Neural crest cell (in vitro differentiated cells): ENCODE results near the gene GET4. TPM values are rescaled to one million over a fixed set of nuclear protein-coding genes. Genes with fewer than 3 reads are reported as not detected.

ENCODE experiments used
- DNase-seq: peaks from one replicate; pipeline ENCODE4 v3.0.0; 2021; ENCODE audit warnings: low read depth, mixed read lengths, low spot score
- H3K27ac Mint-ChIP-seq: one replicate; pipeline ENCODE4 v1.8.0; 2021; ENCODE audit warnings: mild to moderate bottlenecking, mixed read lengths; ENCODE audit not compliant: unreplicated experiment
- H3K27me3 Mint-ChIP-seq: 2 replicates; pipeline ENCODE4 v1.8.0; 2021; ENCODE audit warnings: low read depth, mild to moderate bottlenecking, mixed read lengths
- H3K36me3 Mint-ChIP-seq: 2 replicates; pipeline ENCODE4 v1.8.0; 2021; ENCODE audit warnings: low read depth, mild to moderate bottlenecking, mixed read lengths
- H3K4me1 Mint-ChIP-seq: 2 replicates; pipeline ENCODE4 v1.8.0; 2021; ENCODE audit warnings: mixed read lengths
- H3K4me3 Mint-ChIP-seq: one replicate; pipeline ENCODE4 v1.8.0; 2021; ENCODE audit warnings: mild to moderate bottlenecking, mixed read lengths
- H3K9me3 Mint-ChIP-seq: 2 replicates; pipeline ENCODE4 v1.8.0; 2021; ENCODE audit warnings: mixed read lengths
- total RNA-seq: library from RNA; stranded (reverse); gene quantifications from 2 replicates; pipeline ENCODE4 v1.2.1, GENCODE V29; 2021
- TF ChIP-seq, protein P1 (sequence below): fragments of 200-600 bp; sonication (generic); conservative IDR thresholded peaks from 2 replicates; pipeline ENCODE4 v1.5.0; 2021; ENCODE audit warnings: antibody characterized with exemption, mild to moderate bottlenecking

Gene GET4
- total RNA-seq, 1 donor from 2014 or later = 55.2 TPM

DNA sequence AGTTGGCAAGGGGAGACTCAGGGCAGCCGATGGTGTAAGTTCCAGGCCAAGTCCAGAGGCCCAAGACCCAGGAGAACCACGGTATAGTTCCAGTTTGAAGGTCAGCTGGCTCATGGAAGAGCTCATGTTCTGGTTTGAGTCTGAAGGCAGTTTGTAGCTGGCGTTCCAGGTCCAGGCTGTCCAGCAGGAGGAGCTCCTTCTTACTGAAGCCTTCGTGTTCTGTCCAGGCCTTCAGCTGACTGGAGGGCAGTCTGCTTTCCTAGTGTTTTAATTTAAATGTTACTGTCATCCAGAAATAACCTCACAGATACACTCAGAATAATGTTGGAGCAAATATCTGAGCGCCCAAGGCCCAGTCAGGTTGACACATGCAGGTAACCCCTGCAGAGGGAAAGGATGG lies 39.9 kb upstream of the GET4 start:
- peak; percentile 14 for DNase-seq
- Mint-ChIP-seq H3K9me3 (no peaks in the 10 kb centered on the region), H3K36me3 (peaks cover 10% of the 10 kb centered on the region), H3K4me1 (peaks cover 24% of the 10 kb centered on the region), H3K27me3 (no peaks in the 10 kb centered on the region), H3K27ac (no peak overlapping the region), H3K4me3 (no peak overlapping the region)
- TF ChIP-seq, protein P1, sequence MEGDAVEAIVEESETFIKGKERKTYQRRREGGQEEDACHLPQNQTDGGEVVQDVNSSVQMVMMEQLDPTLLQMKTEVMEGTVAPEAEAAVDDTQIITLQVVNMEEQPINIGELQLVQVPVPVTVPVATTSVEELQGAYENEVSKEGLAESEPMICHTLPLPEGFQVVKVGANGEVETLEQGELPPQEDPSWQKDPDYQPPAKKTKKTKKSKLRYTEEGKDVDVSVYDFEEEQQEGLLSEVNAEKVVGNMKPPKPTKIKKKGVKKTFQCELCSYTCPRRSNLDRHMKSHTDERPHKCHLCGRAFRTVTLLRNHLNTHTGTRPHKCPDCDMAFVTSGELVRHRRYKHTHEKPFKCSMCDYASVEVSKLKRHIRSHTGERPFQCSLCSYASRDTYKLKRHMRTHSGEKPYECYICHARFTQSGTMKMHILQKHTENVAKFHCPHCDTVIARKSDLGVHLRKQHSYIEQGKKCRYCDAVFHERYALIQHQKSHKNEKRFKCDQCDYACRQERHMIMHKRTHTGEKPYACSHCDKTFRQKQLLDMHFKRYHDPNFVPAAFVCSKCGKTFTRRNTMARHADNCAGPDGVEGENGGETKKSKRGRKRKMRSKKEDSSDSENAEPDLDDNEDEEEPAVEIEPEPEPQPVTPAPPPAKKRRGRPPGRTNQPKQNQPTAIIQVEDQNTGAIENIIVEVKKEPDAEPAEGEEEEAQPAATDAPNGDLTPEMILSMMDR = peak; percentile 52

DNA sequence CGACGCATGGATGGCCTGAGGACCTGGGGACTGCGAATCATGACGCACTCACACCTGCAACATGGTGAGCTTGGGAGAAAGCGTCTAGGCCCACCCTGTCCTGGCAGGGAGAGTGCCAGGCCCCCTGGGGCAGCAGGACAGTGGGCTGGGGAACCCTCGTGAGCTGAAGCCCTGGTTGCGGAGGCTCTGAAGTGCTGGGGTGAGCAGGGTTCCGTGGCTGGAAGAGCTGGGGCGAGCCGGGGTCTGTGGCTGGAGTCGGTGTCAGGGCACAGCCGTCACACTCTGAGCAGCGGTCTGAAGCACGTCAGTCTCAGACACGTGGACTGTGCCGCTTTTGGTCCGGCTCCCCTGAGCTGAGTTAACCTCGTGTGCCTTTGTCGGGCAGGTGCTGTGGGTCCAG lies 39.4 kb upstream of the GET4 start:
- Mint-ChIP-seq H3K4me3 (no peak overlapping the region), H3K9me3 (no peaks in the 10 kb centered on the region), H3K27ac (peak overlapping the region; percentile 62), H3K36me3 (peaks cover 10% of the 10 kb centered on the region), H3K4me1 (peaks cover 21% of the 10 kb centered on the region), H3K27me3 (no peaks in the 10 kb centered on the region)
- no peak for DNase-seq
- TF ChIP-seq, protein P1 = no peak

DNA sequence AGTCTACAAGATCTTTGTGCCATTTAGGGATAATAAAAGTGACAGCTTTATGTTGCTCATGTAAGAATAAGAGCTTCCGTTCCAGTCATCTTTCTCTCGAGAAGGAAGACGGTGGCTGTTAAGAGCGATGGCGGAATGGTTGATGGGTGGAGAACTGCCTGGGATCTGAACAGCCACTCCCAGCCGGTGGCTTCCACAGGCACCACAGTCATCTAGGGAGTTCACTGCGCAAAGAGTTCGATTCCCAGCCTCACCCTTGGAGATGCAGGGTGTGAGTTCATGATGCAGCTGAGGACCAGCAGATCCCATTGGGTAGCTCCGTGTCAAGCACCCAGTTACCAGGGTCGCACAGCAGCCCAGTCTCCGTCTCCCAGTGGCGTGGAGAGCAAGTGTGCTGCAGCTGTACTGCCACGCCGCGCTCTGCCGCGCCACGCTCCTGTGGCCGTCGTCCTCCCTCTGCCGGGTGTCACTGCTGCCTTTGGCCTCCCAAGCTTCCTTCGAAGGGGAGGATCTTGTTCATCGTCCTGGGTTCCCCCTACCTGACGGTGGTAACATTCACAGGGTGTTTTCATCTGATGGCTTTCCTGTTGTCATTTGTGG lies 36.3 kb upstream of the GET4 start:
- Mint-ChIP-seq H3K4me3 (no peak overlapping the region), H3K36me3 (peaks cover 15% of the 10 kb centered on the region), H3K27me3 (no peaks in the 10 kb centered on the region), H3K27ac (no peak overlapping the region), H3K4me1 (peaks cover 22% of the 10 kb centered on the region), H3K9me3 (no peaks in the 10 kb centered on the region)
- TF ChIP-seq, protein P1 = no peak
- no peak for DNase-seq

DNA sequence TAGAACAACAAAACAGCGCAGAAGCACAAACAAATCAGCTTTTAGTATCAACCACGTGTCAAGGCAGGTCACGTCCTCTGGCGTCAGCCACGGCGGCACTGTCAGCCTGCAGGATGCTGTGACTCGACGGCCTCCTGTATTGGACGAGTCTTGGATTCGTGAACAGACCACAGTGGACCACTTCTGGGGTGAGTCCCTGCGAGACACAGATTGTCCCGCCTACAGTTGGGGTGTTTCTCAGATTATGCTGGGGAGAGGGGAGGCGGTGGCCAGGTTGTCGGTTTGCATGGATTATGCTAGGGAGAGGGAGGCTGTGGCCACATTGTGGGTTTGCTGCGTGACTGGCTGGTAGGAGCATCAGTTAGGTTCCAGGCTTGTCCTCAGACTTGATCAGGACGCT lies 34.4 kb upstream of the GET4 start:
- Mint-ChIP-seq H3K4me3 (no peak overlapping the region), H3K27ac (peak overlapping the region; percentile 70), H3K9me3 (no peaks in the 10 kb centered on the region), H3K27me3 (no peaks in the 10 kb centered on the region), H3K36me3 (peaks cover 12% of the 10 kb centered on the region), H3K4me1 (peaks cover 13% of the 10 kb centered on the region)
- TF ChIP-seq, protein P1 = no peak
- no peak for DNase-seq

DNA sequence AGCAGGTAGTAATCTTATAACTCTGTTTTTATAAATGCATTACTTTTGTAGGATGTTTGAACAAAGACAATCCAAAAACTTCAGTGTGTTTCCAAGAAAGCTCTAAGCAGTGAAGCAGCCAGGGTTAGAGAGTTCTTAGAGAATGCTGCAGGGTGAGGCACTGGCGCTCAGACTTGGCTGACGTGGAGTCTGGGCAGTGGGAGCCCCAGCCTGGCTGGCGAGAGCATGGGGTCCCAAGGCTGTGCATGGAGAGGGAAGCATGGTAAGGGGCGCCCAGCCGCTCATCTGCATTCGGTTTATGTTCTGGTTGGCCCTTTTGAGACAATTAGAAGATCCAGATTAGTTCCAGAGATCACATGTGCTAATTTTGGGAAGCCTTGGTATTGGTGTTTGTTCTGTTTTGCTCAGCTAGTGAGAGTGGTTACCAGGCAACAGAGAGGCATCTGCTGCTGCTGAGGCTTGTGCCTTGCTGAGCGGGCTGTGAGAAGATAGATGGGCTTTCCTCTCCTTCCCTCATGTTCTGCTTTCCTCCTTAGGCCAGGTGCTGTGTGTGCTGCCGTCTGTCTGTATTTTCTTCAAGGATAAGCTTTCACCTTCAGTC lies 33.8 kb upstream of the GET4 start:
- TF ChIP-seq, protein P1 = no peak
- H3K9me3 Mint-ChIP-seq = no peaks in the 10 kb centered on the region
- peaks cover 12% of the 10 kb centered on the region for H3K36me3 Mint-ChIP-seq
- H3K4me1 Mint-ChIP-seq = peaks cover 13% of the 10 kb centered on the region
- H3K27me3 Mint-ChIP-seq = no peaks in the 10 kb centered on the region
- peak overlapping the region; percentile 70 for H3K27ac Mint-ChIP-seq
- no peak for DNase-seq
- H3K4me3 Mint-ChIP-seq = no peak overlapping the region
